Naive thymus-derived CD8-positive, alpha-beta T cell (primary cell): Measurements from ENCODE around the gene PRKCE. TPM values are rescaled to one million over a fixed set of nuclear protein-coding genes. Genes with fewer than 3 reads are reported as not detected.

ENCODE experiments used
- ATAC-seq, 2 donors: fragments of 150-1000 bp; cut with Tn5 transposase in 1 of 2; sonication (Bioruptor Pico), chemical (Tn5 transposase) in 1 of 2; 1 replicate in 1 of 2; 2 replicates in 1 of 2; pipeline ENCODE4 v1.10.0; 2021; ENCODE audit warnings: mild to moderate bottlenecking in 2 of 2, moderate library complexity in 2 of 2
- POLR2A ChIA-PET: fragments of 350-600 bp; sonication (Branson Sonifier 250); formaldehyde crosslinking; loops from one replicate; lab custom pipeline; 2021; ENCODE audit warnings: antibody characterized with exemption; lab: Charles Lee
- DNase-seq, 10 donors: peaks; one replicate each; pipeline versions ENCODE4 v3.0.0 to v3.0.0-alpha.2; 2020 to 2022
- H3K27ac Mint-ChIP-seq, 10 donors: one replicate each; pipeline ENCODE4 v1.8.0; 2020 to 2022; ENCODE audit warnings: mild to moderate bottlenecking in 10 of 10, mixed read lengths in 10 of 10, moderate library complexity in 4 of 10, inconsistent platforms in 1 of 10
- H3K27me3 Mint-ChIP-seq, 5 donors: one replicate each; pipeline ENCODE4 v1.8.0; 2021 to 2022; ENCODE audit warnings: mixed read lengths in 5 of 5
- H3K36me3 Mint-ChIP-seq, 3 donors: one replicate each; pipeline ENCODE4 v1.8.0; 2020 to 2022; ENCODE audit warnings: mixed read lengths in 3 of 3, mild to moderate bottlenecking in 2 of 3, inconsistent platforms in 1 of 3
- H3K4me1 Mint-ChIP-seq, 4 donors: one replicate each; pipeline ENCODE4 v1.8.0; 2021 to 2022; ENCODE audit warnings: mixed read lengths in 4 of 4
- H3K4me3 Mint-ChIP-seq, 10 donors: one replicate each; pipeline ENCODE4 v1.8.0; 2020 to 2022; ENCODE audit warnings: mild to moderate bottlenecking in 10 of 10, mixed read lengths in 10 of 10, moderate library complexity in 6 of 10, inconsistent platforms in 1 of 10
- H3K9me3 Mint-ChIP-seq, 9 donors: one replicate each; pipeline ENCODE4 v1.8.0; 2020 to 2022; ENCODE audit warnings: mixed read lengths in 9 of 9, mild to moderate bottlenecking in 3 of 9, inconsistent platforms in 1 of 9, moderate library complexity in 1 of 9
- polyA plus RNA-seq, 3 donors: library from polyadenylated mRNA; unstranded; fragments of 300-500 nt; fragmentation: Illumina TruSeq; gene quantifications; one replicate each; pipeline ENCODE4 v1.2.3, GENCODE V29; 2021
- total RNA-seq, 8 experiments: library from RNA in 2 of 8; stranded (reverse) in 2 of 8; gene quantifications; one replicate each; pipeline ENCODE4 v1.2.3 and lab custom pipeline; 2021 to 2026

Gene PRKCE
- total and polyA plus RNA-seq, 5 experiments from 2014 or later = 1.6 to 20.2 (median 2.7) TPM

GRCh38 chr2:45974762-45975408 is 323.4 kb downstream of the PRKCE start:
- POLR2A ChIA-PET = no interaction called here
- no peak for ATAC-seq
- no peaks in the 10 kb centered on the region for H3K9me3 Mint-ChIP-seq
- peaks cover 0 to 5% (median 2%) of the 10 kb centered on the region in 3 donors for H3K36me3 Mint-ChIP-seq
- no peak overlapping the region for H3K27ac Mint-ChIP-seq
- no peaks in the 10 kb centered on the region for H3K27me3 Mint-ChIP-seq
- H3K4me1 Mint-ChIP-seq = peaks cover 3 to 12% (median 6%) of the 10 kb centered on the region in 4 donors
- no peak for DNase-seq
- H3K4me3 Mint-ChIP-seq = no peak overlapping the region

GRCh38 chr2:45975752-45976517 is 324.5 kb downstream of the PRKCE start:
- no peak overlapping the region for H3K4me3 Mint-ChIP-seq

GRCh38 chr2:45978302-45978859 is 326.9 kb downstream of the PRKCE start:
- Mint-ChIP-seq H3K27me3 (no peaks in the 10 kb centered on the region), H3K9me3 (no peaks in the 10 kb centered on the region), H3K27ac (no peak overlapping the region), H3K4me3 (no peak overlapping the region), H3K36me3 (peaks cover 0 to 15% (median 13%) of the 10 kb centered on the region in 3 donors), H3K4me1 (peaks cover 3 to 12% (median 6%) of the 10 kb centered on the region in 4 donors)
- DNase-seq (no peak), ATAC-seq (no peak)
- POLR2A ChIA-PET = no interaction called here

More at GRCh38 chr2:45975752-45976517, 324.5 kb downstream of the PRKCE start:
- Mint-ChIP-seq H3K4me1 (peaks cover 3 to 12% (median 6%) of the 10 kb centered on the region in 4 donors), H3K27ac (no peak overlapping the region), H3K9me3 (no peaks in the 10 kb centered on the region), H3K36me3 (peaks cover 0 to 8% (median 5%) of the 10 kb centered on the region in 3 donors), H3K27me3 (no peaks in the 10 kb centered on the region)
- DNase-seq = no peak
- POLR2A ChIA-PET = no interaction called here
- no peak for ATAC-seq

GRCh38 chr2:45979065-45979464 is 327.6 kb downstream of the PRKCE start:
- no peaks in the 10 kb centered on the region for H3K9me3 Mint-ChIP-seq
- no peak for ATAC-seq
- POLR2A ChIA-PET = no interaction called here
- no peak overlapping the region for H3K4me3 Mint-ChIP-seq
- H3K27me3 Mint-ChIP-seq = no peaks in the 10 kb centered on the region
- peaks cover 0 to 15% (median 13%) of the 10 kb centered on the region in 3 donors for H3K36me3 Mint-ChIP-seq
- peak overlapping the region in 2 of 10 donors; percentile 1 to 48 for H3K27ac Mint-ChIP-seq
- DNase-seq = no peak
- H3K4me1 Mint-ChIP-seq = peaks cover 3 to 12% (median 5%) of the 10 kb centered on the region in 4 donors

- no peaks in the 10 kb centered on the region for H3K27me3 Mint-ChIP-seq
- POLR2A ChIA-PET = no interaction called here
These were observed 328.8 kb downstream of the PRKCE start for GRCh38 chr2:45980161-45980865.

GRCh38 chr2:45981384-45981930 is 330.0 kb downstream of the PRKCE start:
- no peak for ATAC-seq
- no peak for DNase-seq
- Mint-ChIP-seq H3K27ac (no peak overlapping the region), H3K9me3 (no peaks in the 10 kb centered on the region), H3K36me3 (peaks cover 0 to 20% (median 14%) of the 10 kb centered on the region in 3 donors), H3K4me3 (no peak overlapping the region), H3K4me1 (peaks cover 6 to 15% (median 10%) of the 10 kb centered on the region in 4 donors), H3K27me3 (no peaks in the 10 kb centered on the region)
- POLR2A ChIA-PET = no interaction called here

More at GRCh38 chr2:45980161-45980865, 328.8 kb downstream of the PRKCE start:
- H3K36me3 Mint-ChIP-seq = peaks cover 0 to 16% (median 15%) of the 10 kb centered on the region in 3 donors
- H3K4me1 Mint-ChIP-seq = peaks cover 3 to 12% (median 9%) of the 10 kb centered on the region in 4 donors
- DNase-seq (no peak), ATAC-seq (no peak)
- H3K27ac Mint-ChIP-seq = no peak overlapping the region
- H3K4me3 Mint-ChIP-seq = no peak overlapping the region
- H3K9me3 Mint-ChIP-seq = no peaks in the 10 kb centered on the region

GRCh38 chr2:45982096-45982495 is 330.6 kb downstream of the PRKCE start:
- DNase-seq (no peak), ATAC-seq (no peak)
- Mint-ChIP-seq H3K36me3 (peaks cover 0 to 20% (median 12%) of the 10 kb centered on the region in 3 donors), H3K9me3 (no peaks in the 10 kb centered on the region), H3K4me3 (no peak overlapping the region), H3K27me3 (no peaks in the 10 kb centered on the region), H3K27ac (no peak overlapping the region), H3K4me1 (peaks cover 6 to 15% (median 10%) of the 10 kb centered on the region in 4 donors)
- POLR2A ChIA-PET = no interaction called here

GRCh38 chr2:45983213-45983612 is 331.7 kb downstream of the PRKCE start:
- H3K36me3 Mint-ChIP-seq = peaks cover 0 to 20% (median 12%) of the 10 kb centered on the region in 3 donors
- DNase-seq = no peak
- peaks cover 6 to 15% (median 10%) of the 10 kb centered on the region in 4 donors for H3K4me1 Mint-ChIP-seq
- peak overlapping the region in 1 of 10 donors; percentile 74 for H3K27ac Mint-ChIP-seq
- no peaks in the 10 kb centered on the region for H3K27me3 Mint-ChIP-seq
- ATAC-seq = no peak
- POLR2A ChIA-PET = no interaction called here
- no peaks in the 10 kb centered on the region for H3K9me3 Mint-ChIP-seq
- H3K4me3 Mint-ChIP-seq = no peak overlapping the region

GRCh38 chr2:45984366-45984765 is 332.9 kb downstream of the PRKCE start:
- Mint-ChIP-seq H3K36me3 (peaks cover 0 to 18% (median 12%) of the 10 kb centered on the region in 3 donors), H3K27ac (no peak overlapping the region), H3K9me3 (no peaks in the 10 kb centered on the region), H3K4me1 (peaks cover 2 to 14% (median 3%) of the 10 kb centered on the region in 4 donors), H3K27me3 (no peaks in the 10 kb centered on the region), H3K4me3 (no peak overlapping the region)
- ATAC-seq = no peak
- POLR2A ChIA-PET = no interaction called here
- no peak for DNase-seq

- Mint-ChIP-seq H3K27ac (no peak overlapping the region), H3K4me3 (no peak overlapping the region), H3K4me1 (peaks cover 0 to 12% (median 2%) of the 10 kb centered on the region in 4 donors), H3K36me3 (peaks cover 0 to 18% (median 12%) of the 10 kb centered on the region in 3 donors), H3K27me3 (no peaks in the 10 kb centered on the region), H3K9me3 (no peaks in the 10 kb centered on the region)
- no peak for ATAC-seq
- DNase-seq = no peak
- POLR2A ChIA-PET = no interaction called here
These were observed 333.5 kb downstream of the PRKCE start for GRCh38 chr2:45984896-45985473.

- POLR2A ChIA-PET = no interaction called here
- Mint-ChIP-seq H3K9me3 (no peaks in the 10 kb centered on the region), H3K36me3 (peaks cover 0 to 15% (median 8%) of the 10 kb centered on the region in 3 donors), H3K4me3 (no peak overlapping the region), H3K27ac (peak overlapping the region in 1 of 10 donors; percentile 20), H3K27me3 (no peaks in the 10 kb centered on the region), H3K4me1 (peaks cover 0 to 12% (median 2%) of the 10 kb centered on the region in 4 donors)
- no peak for DNase-seq
- ATAC-seq = no peak
These were observed 335.0 kb downstream of the PRKCE start for GRCh38 chr2:45986509-45986908.

- H3K36me3 Mint-ChIP-seq = peaks cover 0 to 10% (median 0%) of the 10 kb centered on the region in 3 donors
- peak overlapping the region in 1 of 10 donors; percentile 63 for H3K27ac Mint-ChIP-seq
- H3K4me1 Mint-ChIP-seq = peaks cover 0 to 12% (median 3%) of the 10 kb centered on the region in 4 donors
- no peaks in the 10 kb centered on the region for H3K9me3 Mint-ChIP-seq
- POLR2A ChIA-PET = no interaction called here
- H3K27me3 Mint-ChIP-seq = no peaks in the 10 kb centered on the region
- no peak for ATAC-seq
- no peak overlapping the region for H3K4me3 Mint-ChIP-seq
- no peak for DNase-seq
These were observed 336.4 kb downstream of the PRKCE start for GRCh38 chr2:45987856-45988255.
